ENCODE data around the gene PIBF1. TPM values are rescaled to one million over a fixed set of nuclear protein-coding genes. Genes with fewer than 3 reads are reported as not detected.

Gene PIBF1
- total and polyA plus RNA-seq, 10 of the 15 experiments (the other 5 are each of a cell fraction or from before 2014, with no cell fraction given): 6.4 to 24.5 (median 11.1) TPM

DNA sequence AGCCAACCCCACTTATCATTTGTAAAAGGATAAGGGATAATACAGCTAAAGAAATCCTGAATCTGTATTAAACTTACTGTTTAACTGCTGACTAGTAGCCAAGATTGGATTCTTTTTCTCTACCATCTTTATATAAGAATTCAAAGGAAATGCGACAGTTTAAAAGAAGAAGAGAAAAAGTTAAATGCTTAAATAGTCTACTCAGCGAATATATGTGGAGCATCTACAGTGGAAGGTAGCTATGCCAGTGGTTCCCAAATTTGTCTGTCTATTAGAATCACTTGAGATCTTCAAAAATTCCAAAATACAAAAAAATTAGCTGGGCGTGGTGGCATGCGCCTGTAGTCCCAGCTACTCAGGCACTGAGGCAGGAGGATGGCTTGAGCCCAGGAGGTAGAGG, 216.1 kb downstream of the PIBF1 start (continued):
- no peak for TF ChIP-seq EZH2 (IDR thresholded peaks at IDR 0.05; ENCODE audit: borderline replicate concordance, control insufficient read depth, low read depth, low read length)
- TF ChIP-seq, protein P1, sequence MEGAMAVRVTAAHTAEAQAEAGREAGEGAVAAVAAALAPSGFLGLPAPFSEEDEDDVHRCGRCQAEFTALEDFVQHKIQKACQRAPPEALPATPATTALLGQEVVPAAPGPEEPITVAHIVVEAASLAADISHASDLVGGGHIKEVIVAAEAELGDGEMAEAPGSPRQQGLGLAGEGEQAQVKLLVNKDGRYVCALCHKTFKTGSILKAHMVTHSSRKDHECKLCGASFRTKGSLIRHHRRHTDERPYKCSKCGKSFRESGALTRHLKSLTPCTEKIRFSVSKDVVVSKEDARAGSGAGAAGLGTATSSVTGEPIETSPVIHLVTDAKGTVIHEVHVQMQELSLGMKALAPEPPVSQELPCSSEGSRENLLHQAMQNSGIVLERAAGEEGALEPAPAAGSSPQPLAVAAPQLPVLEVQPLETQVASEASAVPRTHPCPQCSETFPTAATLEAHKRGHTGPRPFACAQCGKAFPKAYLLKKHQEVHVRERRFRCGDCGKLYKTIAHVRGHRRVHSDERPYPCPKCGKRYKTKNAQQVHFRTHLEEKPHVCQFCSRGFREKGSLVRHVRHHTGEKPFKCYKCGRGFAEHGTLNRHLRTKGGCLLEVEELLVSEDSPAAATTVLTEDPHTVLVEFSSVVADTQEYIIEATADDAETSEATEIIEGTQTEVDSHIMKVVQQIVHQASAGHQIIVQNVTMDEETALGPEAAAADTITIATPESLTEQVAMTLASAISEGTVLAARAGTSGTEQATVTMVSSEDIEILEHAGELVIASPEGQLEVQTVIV (IDR thresholded peaks at IDR 0.05; ENCODE audit: borderline replicate concordance, partially characterized antibody): no peak

DNA sequence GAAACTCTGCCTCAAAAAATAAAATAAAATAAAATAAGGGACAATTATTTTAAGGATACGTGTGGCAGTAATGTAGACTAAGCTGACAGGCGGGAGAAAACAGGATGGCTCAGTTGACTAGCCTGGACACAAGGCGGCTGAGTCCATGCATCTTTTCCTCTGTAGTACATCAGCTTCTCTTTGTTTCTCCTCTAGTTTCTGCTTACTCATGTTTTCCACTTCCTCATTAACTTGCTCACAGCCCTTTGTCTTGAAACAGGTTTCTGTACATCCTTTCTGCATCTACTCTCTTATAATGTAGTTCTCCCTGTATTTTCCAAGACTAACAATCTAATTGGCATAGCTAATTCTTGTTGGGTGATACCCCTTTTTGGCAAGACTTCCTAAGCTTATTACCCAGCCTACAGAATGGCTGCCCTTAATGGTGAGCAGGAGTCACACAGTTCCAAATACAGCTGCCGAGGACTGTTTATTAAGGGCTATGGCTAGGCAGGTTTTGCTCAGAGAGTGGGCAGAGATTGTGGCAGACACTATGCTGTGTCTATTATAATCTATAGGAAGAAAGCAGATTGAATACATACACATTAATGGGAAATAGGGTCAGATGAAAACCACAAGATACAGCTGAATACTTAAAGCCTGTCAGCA, 218.2 kb downstream of the PIBF1 start:
- no peaks in the 10 kb centered on the region for H3K79me2 ChIP-seq (ENCODE audit: control insufficient read depth, insufficient read depth, low read length)
- H3K4me2 ChIP-seq (ENCODE audit: control insufficient read depth, insufficient read depth): no peak overlapping the region
- 79% methylated on average over 4 of the region's 4 CpGs for WGBS (ENCODE audit: insufficient coverage, insufficient replicate concordance, low lambda C conversion rate, missing lambda C conversion rate)
- BruUV-seq (replicated peaks): TSS peak; percentile 46
- peaks cover 2% of the 10 kb centered on the region; the same call in 1 of the 2 replicates for H3K4me1 ChIP-seq (ENCODE audit: control insufficient read depth, insufficient read depth, low read length)
- SMC1A ChIA-PET (ENCODE audit: uncharacterized antibody, unreplicated experiment): interaction anchor here (0.5 to 2.5 kb wide), 6 partner anchors 9 to 121 kb away, joined by 3 to 7 read pairs (median 4); no protein-coding TSS in a partner anchor
- H3K4me3 ChIP-seq: no peak overlapping the region
- RAD21 ChIA-PET (ENCODE audit: unreplicated experiment): no interaction called here
- H2AFZ ChIP-seq (ENCODE audit: control insufficient read depth, low read depth, low read length): no peak overlapping the region
- POLR2A ChIA-PET: no interaction called here
- no peaks in the 10 kb centered on the region for H3K36me3 ChIP-seq (ENCODE audit: control insufficient read depth in 2 of 2, insufficient read depth in 2 of 2, low read length in 1 of 2)
- peak; percentile 83 for ATAC-seq
- TF ChIP-seq ETV6 (conservative IDR thresholded peaks at IDR 0.05 in 1 of 2, IDR thresholded peaks at IDR 0.05 in 1 of 2; ENCODE audit: borderline replicate concordance in 1 of 2, low read depth in 1 of 2): 0 out of 4 replicates have a peak, but pooled peaks of 1 of the 2 experiments have one; percentile 32
- TF ChIP-seq HDAC2 (IDR thresholded peaks at IDR 0.05): no peak
- TF ChIP-seq SPI1 (IDR thresholded peaks at IDR 0.05; ENCODE audit: borderline replicate concordance, insufficient read depth, low read depth, low read length): peak; percentile 90
- peak; percentile 65; the same call in 1 of the 2 replicates for TF ChIP-seq BACH1 (IDR thresholded peaks at IDR 0.05; ENCODE audit: borderline replicate concordance)
- CTCF ChIA-PET: no interaction called here
- intact Hi-C loops (cut with micrococcal nuclease; ENCODE audit: unreplicated experiment): no loop called here
- in situ Hi-C loops (cut with MboI): no loop called here
- H3K9ac ChIP-seq (ENCODE audit: control insufficient read depth, insufficient read depth, low read length): no peak overlapping the region
- no peaks in the 10 kb centered on the region for H4K20me1 ChIP-seq (ENCODE audit: control insufficient read depth, insufficient read depth)
- H3K27ac ChIP-seq (ENCODE audit: control insufficient read depth, insufficient read depth): no peak overlapping the region; the same call in 1 of the 2 replicates
- no peaks in the 10 kb centered on the region for H3K9me3 ChIP-seq (replicated peaks; ENCODE audit: control insufficient read depth, insufficient read depth, low read length)
- FAIRE-seq: no peak
- DNase-seq (ENCODE audit: low read depth, low spot score): peak; percentile 21
- no peaks in the 10 kb centered on the region for H3K27me3 ChIP-seq (replicated peaks in 1 of 2; ENCODE audit: control insufficient read depth in 2 of 2, insufficient read depth in 2 of 2, low read length in 1 of 2)

All from GM12878 (cell line).